Activated T-cell treated with anti-CD3 and anti-CD28 coated beads, Interleukin-2, amount 50 U/mL, for 1 hour (primary cell): ENCODE results near the gene THOC7.

Experiments used
- DNase-seq: peaks from one replicate; pipeline ENCODE4 v3.0.0-alpha.2; 2020

THOC7 gene

DNA sequence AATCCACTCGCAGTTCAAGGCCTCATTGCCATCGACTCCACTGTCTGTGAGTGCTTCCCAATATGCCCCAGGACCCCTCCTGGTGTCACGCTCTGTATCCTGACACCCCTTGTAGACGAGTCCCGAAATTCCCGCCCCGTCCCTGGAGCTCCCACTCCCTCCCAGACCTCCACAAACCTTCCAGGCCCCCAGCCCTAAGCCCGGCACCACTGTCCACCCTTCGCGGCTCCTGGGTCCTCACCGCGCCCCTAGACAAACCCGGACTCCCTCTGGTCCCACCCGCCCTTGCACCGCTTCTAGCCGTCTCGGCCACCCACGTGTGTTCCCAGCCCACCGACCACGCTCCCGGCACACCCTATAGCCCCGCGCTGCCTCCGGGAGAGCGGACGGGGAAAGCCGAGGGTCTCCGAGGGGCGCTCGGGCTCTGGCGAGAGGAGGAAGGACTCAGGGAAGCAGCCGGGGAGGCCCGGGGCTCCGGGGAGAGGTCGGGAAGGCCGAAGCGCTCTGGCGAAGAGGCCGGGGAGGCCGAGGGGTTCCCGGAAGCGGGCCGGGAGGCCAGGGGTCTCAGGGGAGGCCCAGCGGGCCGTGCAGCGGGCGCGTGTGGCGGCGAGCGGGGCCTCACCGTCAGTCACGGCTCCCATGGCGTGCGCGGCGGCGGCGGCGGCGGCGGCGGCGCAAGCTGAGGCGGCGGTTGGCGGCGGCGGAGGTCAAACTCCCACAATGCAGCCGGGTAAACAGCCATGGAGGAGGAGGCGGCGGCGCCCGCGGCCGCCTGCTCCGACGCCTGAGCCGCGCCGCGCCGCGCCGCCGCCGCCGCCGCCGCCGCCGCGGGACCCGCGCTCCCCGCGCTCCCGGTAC is at the start of gene THOC7, which contains the start of gene ATXN7:
Gene THOC7, minus strand, starts transcription at position 656 of the 858 bp plus-strand sequence. Its CDS starts 15 bp downstream, at position 641.
Gene ATXN7, plus strand, starts transcription at position 718 of the 858 bp plus-strand sequence. CDS start 48,732 bp downstream, outside the sequence.
- DNase-seq: peak; percentile 81

DNA sequence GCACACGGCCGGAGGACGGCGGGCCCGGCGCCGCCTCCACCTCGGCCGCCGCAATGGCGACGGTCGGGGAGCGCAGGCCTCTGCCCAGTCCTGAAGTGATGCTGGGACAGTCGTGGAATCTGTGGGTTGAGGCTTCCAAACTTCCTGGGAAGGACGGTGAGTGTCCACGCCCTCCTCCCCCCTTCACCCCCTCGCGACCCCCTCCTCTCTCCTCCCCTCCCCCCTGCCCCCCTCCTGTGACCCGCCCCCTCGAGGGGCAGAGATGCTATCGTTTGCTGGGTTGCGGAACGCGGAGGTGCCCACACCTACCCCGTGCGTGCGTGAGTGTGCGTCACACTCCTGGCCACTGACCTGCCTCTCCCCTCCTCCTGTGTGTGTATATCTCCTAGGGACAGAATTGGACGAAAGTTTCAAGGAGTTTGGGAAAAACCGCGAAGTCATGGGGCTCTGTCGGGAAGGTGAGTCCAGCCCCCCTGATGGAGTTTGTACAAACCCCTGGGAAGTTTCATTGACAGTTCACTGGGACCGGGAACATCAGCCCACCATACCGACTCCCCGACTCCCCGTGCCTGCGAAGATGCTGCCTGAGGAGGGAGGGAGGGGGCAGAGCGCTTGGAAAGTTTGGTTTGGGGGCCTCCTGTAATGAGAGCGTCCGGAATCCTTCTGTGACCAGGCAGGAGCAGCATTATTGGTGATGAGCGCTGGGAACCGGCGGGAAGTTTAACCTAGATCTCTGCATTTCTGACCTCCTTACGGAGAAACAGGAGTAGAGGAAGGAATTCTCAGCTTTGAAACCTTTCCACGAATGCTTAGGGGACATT is 49.4 kb upstream of the THOC7 start:
- no peak for DNase-seq

DNA sequence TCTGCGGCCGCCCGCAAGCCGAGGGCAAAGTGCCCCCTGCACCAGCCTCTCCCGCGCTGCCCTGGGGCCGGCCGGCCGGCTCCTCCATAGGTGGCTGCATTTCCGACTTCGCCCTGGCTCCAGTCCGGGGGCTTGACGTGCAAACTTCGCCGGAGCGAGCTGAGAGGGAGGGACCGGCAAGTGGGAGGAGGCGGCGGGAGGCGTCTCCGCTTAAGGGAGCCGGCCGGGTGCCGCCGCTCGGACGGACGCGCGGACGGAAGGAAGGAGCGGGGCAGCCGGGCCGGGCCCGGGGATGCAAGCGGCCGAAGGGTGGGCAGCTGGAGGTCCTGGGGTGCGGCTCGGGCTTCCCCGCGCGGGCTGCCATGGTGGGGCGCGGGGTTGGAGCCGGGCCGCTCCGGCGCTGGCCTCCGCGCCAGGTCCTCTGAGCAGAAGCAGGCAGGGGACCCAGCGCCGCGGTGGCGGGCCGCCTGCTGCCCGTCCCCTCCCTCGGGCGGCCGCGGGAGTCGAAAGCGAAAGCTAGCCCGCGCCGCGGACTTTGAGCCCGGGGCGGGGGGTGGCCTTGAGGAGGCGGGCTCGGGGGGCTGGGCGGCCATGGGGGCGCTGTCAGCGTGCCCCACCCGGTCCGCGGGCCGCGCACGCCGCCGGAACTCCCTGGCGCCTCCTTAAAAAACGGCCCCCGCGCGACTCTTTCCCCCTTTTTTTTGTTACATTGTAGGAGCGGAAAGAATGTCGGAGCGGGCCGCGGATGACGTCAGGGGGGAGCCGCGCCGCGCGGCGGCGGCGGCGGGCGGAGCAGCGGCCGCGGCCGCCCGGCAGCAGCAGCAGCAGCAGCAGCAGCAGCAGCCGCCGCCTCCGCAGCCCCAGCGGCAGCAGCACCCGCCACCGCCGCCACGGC is 48.5 kb upstream of the THOC7 start, which contains the start of gene SCAANT1:
Gene SCAANT1, minus strand, starts transcription at position 511 of the 895 bp plus-strand sequence.
- peak; percentile 87 for DNase-seq

DNA sequence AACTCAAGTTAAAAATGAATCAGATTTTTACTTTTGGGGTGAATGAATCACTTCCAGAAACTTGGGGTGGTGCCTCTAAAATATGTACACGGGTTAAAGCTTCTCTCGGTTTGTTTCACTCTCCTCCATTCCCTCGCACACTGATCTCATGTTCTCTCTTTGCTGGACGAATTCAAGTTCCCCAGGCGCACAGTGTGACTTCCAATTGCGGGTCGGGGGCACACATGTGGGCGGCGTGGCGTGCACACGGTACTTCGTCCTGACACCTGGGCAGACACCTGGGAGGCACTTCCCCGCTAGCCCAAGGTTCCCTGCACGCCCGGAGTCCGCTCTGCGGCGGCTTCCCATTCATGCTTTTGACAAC is 47.9 kb upstream of the THOC7 start:
- no peak for DNase-seq

DNA sequence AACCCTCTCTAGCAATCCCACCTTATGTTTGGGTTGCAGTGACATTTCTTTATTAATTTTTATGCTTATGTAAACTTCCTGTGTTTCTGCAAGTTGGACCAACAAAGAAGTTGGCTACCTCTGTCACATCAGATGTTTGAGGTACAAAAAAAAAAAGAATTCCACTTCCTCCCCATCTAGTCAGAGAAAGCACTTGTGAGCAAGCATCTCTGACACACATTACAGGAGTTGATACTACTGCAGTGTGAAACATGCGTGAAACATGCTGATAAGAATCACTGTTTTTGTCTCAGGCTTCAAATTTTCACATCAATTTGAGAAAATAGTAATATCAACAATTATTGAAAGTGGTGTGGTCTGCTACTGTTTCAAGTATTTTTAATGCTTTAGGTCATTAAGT is 47.3 kb upstream of the THOC7 start:
- no peak for DNase-seq

DNA sequence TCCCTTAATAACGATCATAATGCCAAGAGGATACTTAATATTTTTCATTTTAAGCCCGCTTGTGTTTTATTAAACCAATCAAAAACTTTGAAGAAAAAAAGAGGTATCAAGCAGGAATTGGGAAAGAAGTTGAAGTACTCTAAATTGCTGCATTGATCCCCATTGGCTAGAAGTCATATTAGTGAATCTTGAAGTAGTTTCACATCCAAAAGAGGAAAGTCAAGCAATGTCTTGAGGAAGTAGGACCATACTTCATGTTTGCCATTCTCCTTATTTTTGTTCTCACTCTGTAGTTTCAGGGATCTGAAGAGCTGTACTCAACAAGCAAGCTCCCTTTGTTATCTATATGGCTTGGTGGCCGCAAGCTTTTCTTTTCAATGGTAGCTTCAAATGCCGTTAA is 46.4 kb upstream of the THOC7 start:
- DNase-seq: no peak

DNA sequence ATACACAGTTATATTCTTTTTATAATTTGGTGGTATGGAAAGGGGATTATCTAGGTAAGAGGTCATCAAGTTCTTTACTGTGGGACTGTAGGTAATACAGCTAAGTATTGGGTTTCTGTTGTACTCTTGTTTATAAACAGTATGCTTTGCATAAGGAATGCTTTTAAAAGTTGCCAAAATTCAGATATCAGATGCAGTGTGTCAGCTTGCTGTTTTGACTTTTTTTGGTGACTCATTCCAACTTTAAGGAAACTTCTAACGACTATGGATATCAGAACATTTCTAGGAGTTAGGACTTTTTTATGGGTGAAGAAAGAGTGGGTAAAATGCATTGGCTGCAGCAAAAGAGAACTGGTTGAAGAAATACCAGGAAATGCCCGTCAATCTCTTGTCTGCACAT is 45.8 kb upstream of the THOC7 start:
- no peak for DNase-seq

DNA sequence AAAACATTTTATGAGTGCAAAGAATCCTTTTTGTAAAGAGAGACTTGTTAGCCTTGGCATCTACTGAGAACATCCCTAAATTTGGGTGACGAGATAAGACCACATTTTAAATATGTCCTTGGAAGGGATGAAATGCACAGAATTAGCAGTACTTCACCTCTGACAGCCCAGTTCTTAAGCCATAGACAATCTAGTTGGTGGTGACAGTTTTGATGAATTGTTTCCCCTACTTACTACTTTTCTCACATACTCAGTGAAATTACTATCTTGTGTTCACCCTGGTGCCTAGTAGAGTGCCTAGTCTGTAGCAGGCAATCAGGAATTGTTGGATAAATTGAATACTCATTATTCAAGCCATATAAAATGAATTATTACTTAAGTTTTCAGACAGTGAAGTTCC is 45.2 kb upstream of the THOC7 start:
- no peak for DNase-seq

DNA sequence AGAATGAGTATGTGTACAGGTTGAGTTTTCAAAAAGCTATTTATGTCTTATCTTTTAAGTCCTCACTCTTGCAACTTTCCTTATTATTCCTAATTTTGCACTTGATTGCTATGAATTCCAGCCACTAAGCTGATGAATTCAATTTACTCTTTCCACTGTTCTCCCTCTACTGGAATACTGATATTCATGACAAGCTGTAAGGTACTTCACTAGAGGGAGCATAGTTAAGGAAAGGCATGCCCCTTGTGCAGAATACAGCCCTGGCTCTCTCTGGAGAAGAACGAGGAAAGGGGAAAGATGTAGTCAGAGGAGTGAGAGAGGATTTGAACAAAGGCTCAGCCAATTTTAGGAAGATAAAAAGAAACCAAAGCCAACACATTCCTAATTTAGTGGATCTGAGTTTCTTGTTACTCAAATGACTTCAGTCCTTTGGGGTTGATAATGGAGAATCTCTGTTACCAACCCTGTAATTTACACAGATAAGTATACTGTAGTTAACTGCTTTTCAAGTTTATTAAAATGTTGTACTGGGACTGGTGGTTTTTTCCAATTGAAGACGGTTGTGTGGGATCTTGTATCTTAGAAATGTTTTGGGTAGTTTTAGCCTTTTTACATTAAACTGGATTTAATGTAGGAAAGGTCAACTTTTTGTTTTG is 44.6 kb upstream of the THOC7 start:
- DNase-seq: no peak

DNA sequence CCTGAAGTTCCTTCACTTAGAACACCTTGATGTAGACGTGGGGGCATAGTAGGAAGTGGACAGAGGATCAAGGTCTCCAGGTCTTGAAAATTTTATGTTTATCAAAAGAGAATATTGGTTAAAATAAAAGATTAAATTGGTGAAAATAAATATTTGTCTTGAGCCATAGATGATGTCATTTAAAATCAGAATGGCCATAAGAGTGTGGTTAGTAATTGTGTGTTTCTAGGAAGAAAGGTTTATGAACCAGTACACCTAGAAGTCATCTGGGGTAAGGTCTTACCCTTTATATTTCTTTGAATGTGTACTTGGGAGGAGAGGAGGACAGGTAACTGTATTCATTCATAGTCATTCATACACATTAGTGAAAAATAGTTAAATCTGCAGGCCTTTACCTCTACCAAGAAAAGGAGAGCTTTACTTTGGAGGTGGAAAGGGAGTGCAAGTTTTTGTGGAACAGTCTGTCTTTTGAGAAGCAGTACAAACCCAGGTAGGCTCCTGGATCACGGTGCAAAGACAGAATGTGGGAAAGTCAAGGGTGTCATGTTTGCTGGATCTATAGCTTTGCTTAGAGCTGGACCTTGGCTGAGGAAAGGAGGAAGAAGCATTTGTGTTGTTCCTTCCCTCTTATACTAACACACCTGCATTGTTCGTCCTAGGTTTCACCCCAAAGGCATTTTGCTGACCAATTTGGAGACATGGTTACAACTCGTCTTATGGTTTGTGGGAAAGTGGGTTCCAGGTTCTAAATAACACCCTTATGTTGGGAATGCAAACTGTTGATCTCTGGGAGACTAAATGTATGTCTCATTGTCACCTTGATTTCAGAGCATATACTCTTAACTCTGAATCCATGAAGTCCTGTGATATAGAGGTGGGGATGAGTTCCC is 42.4 kb upstream of the THOC7 start:
- DNase-seq: no peak

DNA sequence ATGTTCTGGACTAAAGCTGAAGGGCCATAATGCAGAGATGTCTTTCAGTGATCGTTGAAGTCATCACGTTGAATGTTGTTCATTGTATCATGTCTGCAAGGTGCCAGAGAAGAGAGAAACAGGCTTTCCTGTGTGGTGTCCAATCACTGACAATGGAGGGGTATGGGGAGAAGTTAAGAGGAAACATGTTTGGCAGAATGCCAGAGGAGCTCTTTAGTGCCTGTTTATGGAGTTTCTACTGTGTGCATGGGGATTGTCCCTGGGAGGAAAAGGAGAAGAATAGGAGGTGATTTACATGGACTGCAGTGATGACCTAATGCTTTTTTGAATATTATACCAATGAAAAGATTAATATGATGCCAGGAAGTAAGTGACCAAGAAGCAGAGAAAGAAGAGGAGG is 36.9 kb upstream of the THOC7 start:
- DNase-seq: no peak

DNA sequence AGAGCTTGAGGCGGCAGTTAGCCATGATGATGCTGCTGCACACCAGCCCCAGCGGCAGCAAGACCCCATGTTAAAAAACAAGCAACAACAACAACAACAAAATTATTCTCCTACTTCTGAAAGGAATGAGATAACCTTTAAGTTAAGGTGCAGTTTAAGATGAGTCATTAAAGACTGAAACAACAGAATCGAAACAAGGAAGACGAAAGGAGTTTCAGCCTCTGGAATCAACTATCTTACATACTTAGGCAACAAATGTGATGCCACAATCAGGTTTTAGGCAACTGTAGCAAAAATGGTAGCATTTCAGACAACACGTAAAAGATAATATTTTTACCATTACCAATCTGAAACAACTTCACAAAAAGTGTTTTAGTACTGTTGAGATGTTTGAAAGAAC is 36.4 kb upstream of the THOC7 start:
- no peak for DNase-seq

DNA sequence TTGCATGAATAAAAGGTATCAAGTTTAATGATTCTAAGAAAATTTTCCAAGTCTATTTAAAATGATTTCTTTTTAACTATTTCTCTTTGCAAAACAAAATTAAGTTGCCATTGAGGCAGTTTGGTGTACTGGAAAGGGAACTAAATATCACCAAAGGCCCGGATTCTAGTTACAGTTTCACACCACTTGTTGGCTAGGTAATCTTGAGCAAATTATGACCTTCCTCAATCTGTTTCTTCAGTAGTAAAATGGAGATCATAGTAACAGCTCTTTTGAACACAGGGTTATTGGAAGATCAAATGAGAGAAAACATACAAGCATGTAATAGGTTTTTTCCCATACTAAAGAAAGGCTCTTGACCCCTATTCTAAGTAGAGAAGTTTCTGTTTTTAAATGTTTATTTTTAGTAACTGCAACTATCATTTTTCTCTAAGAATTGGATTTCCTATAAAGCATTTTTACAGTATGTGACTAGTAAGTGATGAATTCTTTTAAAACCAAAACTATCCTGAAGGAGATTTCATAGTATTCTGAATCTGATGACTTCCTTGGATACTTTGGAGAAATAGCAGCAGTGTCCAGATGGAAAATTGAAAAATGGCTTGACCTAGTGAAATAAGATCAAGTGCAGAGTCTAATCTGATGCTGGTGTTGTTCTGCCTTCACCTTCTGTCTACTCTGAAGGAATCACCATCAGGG is 32.9 kb upstream of the THOC7 start:
- DNase-seq: no peak

DNA sequence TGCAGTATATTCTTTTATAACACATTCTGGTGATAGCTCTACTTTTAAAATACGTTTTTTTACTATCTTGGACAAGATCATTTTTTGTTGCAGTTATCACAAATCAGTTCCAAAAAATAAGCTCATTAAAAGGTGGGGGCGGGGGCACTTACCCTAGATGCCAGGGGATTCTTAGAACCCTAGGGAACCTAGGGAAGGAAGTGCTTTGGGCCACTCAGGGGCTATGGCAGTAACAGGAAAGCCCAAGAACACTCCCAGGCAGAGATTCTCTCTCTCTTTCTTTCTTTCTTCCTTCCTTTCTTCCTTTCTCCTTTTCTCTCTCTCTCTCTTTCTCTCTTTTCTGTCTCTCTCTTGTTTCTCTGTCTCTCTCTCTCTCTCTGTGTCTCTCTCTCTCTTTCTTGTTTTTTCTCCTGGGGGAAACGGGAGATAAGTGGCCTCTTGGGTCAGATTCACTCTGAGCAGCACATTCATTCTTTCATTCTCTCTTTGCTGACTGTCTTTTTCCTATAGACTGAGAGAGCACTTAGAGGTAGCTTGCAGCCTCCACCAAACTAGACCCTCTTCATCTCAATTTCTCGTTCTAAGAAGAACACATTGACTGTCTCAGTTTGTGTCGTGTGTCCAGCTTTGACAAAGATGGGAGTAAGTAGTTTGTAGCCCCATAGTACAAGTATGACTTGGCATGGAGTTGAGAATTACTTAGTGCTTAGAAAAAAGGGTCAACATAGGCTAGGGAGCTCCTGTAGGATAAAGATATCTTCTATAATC is 32.0 kb upstream of the THOC7 start:
- DNase-seq: no peak

DNA sequence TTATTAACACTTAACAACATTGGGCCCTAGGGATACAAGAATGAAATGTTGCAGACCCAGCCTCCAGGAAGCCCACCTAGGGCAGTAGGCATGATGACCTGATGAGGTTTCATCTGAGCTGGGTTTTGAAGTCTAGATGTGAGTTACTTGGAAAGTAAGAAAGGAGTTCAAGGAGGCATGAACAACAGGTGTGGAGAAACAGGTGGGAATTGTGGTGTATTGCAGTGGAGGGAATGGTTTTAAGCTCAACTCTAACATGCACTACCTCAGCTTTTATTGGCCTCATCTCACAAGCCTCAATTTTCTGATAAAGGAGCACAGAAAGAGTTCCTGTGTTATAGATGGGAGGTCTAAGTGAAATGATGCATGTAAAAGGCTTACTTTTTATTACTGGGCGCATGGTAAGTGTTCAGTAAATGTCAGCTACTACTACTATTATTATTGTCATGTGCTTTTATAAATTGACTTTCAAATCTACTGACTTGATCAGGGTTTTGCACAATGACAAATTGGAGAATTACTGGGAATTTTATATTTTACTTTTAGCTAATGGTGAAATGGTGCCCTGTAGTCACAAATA is 29.3 kb upstream of the THOC7 start:
- no peak for DNase-seq

DNA sequence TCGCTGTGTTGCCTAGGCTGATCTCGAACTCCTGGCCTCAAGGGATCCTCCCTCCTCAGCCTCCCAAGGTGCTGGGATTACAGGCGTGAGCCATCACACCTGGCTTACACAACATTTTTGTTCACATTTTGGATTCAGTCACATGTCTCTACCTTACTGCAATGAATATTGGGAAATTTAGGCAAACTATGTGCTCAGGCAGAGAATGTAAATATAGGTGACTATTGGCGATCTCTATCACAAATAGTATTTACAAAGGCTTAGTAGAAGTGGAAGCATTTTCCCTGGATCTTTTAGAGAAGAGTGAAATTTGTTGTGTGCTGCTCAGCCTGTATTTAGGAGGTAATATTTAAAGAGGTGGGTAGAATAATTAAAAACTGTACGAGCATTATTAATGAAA is 27.9 kb upstream of the THOC7 start:
- DNase-seq: no peak

DNA sequence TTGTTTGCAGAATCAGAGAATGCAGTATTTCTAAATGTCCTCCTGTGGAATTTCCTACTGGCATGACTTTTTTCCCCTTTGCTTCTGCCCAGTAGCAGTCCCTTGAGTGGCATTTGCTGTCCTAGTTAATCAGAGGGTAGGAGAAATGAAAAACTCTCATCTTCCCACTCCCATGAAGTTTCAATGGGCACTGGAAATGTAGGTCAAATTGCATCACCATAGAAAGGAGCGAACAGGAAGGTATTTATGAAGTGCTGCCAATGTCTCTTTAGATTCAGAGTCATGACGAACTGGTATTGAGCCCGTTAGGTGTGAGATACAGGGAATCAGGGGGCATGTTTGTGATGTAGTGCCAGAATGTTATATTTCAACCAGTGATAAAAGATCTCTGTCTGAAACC is 23.3 kb upstream of the THOC7 start:
- DNase-seq: no peak

DNA sequence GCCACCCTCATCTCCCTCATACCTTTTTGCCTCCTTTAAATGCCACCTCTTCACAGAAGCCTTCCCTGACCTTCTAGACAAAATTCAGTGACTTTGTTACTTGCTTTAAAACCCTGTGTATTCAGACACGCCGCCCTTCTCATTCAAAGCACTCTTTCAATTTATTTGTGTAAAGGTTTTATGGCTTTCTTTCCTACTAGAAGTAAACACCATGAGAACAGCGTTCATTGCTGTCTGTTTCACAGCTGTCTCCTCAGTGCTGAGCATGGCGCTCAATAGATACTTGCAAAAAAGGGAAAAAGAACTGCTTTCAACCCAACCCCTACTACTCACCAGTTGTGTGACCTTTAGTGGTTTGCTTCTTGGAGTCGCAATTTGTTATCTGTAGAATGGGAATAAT is 17.0 kb upstream of the THOC7 start:
- DNase-seq: no peak

DNA sequence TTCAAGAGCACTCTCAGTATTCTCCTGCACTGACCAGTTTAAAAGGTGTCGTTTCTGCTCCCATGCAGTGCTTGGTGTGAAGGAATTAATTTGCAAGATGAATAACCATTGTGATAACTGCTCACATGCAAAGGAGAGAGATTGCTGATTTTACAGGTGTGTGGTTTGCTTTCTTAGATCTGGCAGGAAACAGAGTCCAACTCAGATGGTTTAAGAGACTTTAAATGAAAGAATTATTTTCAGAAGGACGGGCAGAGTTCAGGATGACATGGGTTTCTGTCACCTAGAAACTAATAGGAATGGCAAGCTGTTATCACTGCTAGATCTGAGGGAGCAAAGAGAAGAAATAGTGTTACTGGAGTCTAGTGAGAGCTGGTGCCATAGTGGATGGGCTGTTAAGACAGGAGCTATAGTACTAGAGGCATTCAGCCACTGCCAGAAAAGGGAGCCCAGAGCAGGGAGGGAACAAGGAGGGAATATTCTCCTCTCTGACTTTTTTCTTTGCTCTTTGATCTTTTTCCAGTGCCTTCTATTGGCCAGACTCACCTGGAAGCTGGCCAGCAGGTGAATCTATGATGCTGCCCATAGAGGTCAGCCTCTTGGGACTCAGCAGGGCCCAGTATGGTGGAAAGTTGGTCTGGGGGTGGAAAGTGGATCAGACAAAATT is 14.9 kb upstream of the THOC7 start:
- DNase-seq: no peak
